ES-I3 (cell line): ENCODE data around the gene ENTR1.

ENCODE experiments used
- H3K36me3 ChIP-seq: 2 replicates; pipeline ENCODE4 v1.6.1; 2013; ENCODE audit warnings: mild to moderate bottlenecking, low read length, control low read depth, moderate library complexity; ENCODE audit not compliant: insufficient read depth
- H3K4me1 ChIP-seq: 2 replicates; pipeline ENCODE4 v1.6.1; 2013; ENCODE audit warnings: mild to moderate bottlenecking, control low read depth, low read length; ENCODE audit not compliant: insufficient read depth
- H3K9ac ChIP-seq: 2 replicates; pipeline ENCODE4 v1.6.1; 2013; ENCODE audit warnings: low read depth, mild to moderate bottlenecking, low read length, moderate library complexity
- H3K9me3 ChIP-seq: 2 replicates; pipeline ENCODE4 v1.6.1; 2013; ENCODE audit warnings: mild to moderate bottlenecking, low read length, moderate library complexity; ENCODE audit not compliant: control insufficient read depth, insufficient read depth

Gene ENTR1

GRCh38 chr9:136374183-136374575 lies 36.2 kb downstream of the ENTR1 start:
- Histone ChIP-seq H3K9ac (no peak overlapping the region), H3K4me1 (peaks cover 8% of the 10 kb centered on the region; the same call in 1 of the 2 replicates), H3K9me3 (no peaks in the 10 kb centered on the region), H3K36me3 (0 out of 2 replicates have a peak, but pooled peaks cover 4% of the 10 kb centered on the region)

DNA sequence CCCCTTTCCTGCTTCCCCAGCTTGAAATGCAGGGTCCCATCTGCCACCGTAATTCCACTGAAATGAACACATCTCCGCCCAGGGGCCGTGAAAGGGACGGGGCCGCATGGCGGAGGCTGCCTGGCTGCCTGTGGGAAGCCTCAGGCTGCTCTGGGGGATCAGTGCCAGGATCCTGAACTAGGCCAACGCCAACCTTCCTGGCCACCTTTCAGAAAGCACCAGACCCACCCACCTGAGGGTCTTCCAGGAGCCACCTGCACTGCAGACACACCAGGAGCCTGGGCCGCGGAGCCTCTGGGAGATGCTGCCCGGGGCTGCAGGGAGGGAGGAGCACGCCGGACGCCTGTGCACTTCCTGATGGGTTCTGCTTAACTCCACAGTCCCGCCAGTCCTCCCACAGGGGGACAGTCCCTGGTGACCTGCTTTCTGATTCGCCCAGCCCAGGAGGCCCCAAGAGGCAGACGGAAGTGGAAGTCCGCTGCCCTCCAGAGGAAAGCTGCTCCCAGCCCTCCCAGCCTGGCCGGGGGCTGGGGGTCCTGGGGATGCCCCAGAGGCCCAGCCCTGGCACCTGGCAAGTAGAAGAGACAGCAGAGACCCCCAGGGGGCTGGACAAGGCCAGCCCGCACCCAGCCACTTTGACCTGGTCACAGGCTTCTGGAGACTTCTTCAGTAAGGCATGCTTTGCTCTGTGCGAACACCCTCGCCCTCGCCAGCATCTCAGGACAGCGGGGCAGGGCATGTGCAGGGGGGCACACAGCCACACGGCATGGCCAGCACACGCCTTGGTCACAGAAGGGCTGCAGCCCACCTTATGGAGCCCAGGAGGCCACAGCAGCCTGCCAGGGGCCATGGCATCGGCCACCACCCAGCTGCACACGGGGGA lies 36.9 kb downstream of the ENTR1 start, which contains the start of gene CARD9:
CARD9 (minus strand) TSS at position 370 of the 883 bp plus-strand sequence. CDS start 1,591 bp downstream, outside the sequence.
- no peak within 1 kb of the TSS for H3K9ac ChIP-seq
- H3K4me1 ChIP-seq: peaks cover 8% of the 10 kb centered on the region; the same call in 1 of the 2 replicates

GRCh38 chr9:136372561-136373299 lies 37.7 kb downstream of the ENTR1 start:
- Histone ChIP-seq H3K4me1 (peaks cover 8% of the 10 kb centered on the region; the same call in 1 of the 2 replicates), H3K9me3 (no peaks in the 10 kb centered on the region), H3K9ac (no peak overlapping the region), H3K36me3 (0 out of 2 replicates have a peak, but pooled peaks cover 4% of the 10 kb centered on the region)

More for the DNA sequence above, 36.9 kb downstream of the ENTR1 start, which contains the start of gene CARD9:
- H3K36me3 ChIP-seq: 0 out of 2 replicates have a peak, but pooled peaks cover 4% of the 10 kb centered on the region
- H3K9me3 ChIP-seq: no peaks in the 10 kb centered on the region

- Histone ChIP-seq H3K4me1 (peaks cover 8% of the 10 kb centered on the region; the same call in 1 of the 2 replicates), H3K9me3 (no peaks in the 10 kb centered on the region), H3K9ac (no peak overlapping the region), H3K36me3 (0 out of 2 replicates have a peak, but pooled peaks cover 4% of the 10 kb centered on the region)
These were observed 38.4 kb downstream of the ENTR1 start for GRCh38 chr9:136372006-136372405.

- 0 out of 2 replicates have a peak, but pooled peaks cover 4% of the 10 kb centered on the region for H3K36me3 ChIP-seq
- no peaks in the 10 kb centered on the region for H3K9me3 ChIP-seq
- peaks cover 8% of the 10 kb centered on the region; the same call in 1 of the 2 replicates for H3K4me1 ChIP-seq
- H3K9ac ChIP-seq: no peak overlapping the region
These were observed 38.9 kb downstream of the ENTR1 start for GRCh38 chr9:136371533-136371880.

GRCh38 chr9:136370687-136371532 lies 39.5 kb downstream of the ENTR1 start:
- no peak overlapping the region for H3K9ac ChIP-seq
- H3K4me1 ChIP-seq: peaks cover 8% of the 10 kb centered on the region; the same call in 1 of the 2 replicates
- H3K36me3 ChIP-seq: 0 out of 2 replicates have a peak, but pooled peaks cover 3% of the 10 kb centered on the region
- no peaks in the 10 kb centered on the region for H3K9me3 ChIP-seq

- Histone ChIP-seq H3K9ac (no peak overlapping the region), H3K9me3 (no peaks in the 10 kb centered on the region), H3K36me3 (no peaks in the 10 kb centered on the region), H3K4me1 (peaks cover 8% of the 10 kb centered on the region; the same call in 1 of the 2 replicates)
These were observed 40.4 kb downstream of the ENTR1 start for GRCh38 chr9:136370037-136370436.

DNA sequence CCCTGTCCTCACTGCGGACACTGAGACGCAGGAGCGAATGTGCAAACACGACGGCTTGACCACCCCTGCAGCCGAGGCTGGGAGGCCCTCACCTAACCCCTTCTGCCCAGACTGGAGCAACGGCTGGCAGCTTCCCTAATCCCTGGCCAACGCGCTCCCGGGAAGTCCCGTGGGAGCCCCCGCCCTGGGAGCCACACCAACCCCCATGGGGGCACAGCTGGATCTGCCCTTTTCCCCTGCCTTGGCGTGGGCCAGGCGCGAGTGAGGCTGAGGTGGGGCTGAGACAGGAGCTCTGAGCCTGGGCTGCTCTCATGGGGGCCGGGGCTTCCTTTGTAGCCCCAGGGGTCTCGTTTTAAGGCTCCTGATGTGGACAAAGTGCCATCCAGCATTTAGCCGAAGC lies 42.2 kb downstream of the ENTR1 start:
- no peaks in the 10 kb centered on the region for H3K9me3 ChIP-seq
- no peaks in the 10 kb centered on the region for H3K36me3 ChIP-seq
- H3K4me1 ChIP-seq: peaks cover 7% of the 10 kb centered on the region; the same call in 1 of the 2 replicates
- no peak overlapping the region for H3K9ac ChIP-seq

DNA sequence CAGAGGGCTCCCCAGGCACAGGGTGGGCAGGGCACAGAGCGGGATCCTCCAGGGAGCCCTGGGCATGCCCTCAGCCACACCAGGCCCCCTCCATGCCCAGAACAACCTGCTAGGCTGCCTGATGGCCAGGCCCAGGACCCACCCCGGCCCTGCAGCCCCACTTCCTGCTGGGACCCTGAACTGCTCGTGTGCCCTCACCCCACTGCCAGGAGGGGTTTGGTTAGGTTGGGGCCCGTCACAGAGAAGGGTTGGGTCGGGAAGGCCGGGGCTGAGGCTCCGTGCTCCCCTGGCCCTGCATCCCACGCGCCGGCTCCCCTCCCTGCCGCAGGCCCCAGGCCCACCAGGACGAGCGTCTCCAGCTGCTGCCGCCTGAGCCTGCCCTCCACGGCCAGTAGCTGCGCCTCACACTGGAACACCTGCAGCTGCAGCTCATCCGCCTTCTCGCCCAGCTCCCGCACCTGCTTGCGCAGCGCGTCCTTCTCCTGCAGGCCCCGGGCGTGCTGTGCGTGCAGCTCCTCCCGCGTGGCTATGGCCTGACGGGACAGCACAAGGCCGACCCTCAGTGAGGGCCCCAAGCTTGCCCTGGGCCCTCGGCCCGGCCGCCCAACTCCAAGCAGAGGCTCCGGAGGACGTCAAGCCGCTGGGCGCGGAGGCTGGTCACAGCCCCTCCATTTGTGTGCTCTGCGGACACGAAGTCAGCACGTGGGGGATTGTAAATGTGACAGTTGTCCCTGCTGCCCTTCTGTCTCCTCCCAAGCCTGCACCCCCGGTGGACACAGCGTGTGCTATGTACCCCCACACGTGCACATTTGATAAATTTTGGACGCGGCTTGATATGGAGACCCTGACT lies 42.9 kb downstream of the ENTR1 start:
- Histone ChIP-seq H3K4me1 (peaks cover 4% of the 10 kb centered on the region; the same call in 1 of the 2 replicates), H3K9ac (no peak overlapping the region), H3K36me3 (no peaks in the 10 kb centered on the region), H3K9me3 (no peaks in the 10 kb centered on the region)

DNA sequence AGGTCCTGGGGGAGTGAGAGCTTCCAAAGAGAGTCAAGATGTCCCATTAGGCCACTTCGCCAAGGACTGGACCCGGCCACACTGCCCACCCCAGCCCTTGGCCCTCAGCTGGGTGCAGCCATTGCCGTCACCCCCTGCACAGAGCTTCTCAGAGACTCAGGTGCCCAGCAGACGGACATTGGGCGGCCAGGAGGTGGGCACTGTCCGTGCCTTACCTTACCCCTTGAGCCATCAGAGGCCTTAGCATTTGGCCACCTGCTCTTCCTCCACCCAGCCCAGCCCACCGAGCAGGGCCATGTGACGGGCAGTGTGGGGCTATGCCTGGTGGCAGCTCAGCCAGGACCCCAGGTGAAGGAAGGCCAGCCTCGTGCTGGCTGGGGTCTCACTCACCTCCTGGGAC lies 43.6 kb downstream of the ENTR1 start:
- H3K9me3 ChIP-seq: no peaks in the 10 kb centered on the region
- H3K4me1 ChIP-seq: peaks cover 4% of the 10 kb centered on the region; the same call in 1 of the 2 replicates
- H3K9ac ChIP-seq: no peak overlapping the region
- no peaks in the 10 kb centered on the region for H3K36me3 ChIP-seq

DNA sequence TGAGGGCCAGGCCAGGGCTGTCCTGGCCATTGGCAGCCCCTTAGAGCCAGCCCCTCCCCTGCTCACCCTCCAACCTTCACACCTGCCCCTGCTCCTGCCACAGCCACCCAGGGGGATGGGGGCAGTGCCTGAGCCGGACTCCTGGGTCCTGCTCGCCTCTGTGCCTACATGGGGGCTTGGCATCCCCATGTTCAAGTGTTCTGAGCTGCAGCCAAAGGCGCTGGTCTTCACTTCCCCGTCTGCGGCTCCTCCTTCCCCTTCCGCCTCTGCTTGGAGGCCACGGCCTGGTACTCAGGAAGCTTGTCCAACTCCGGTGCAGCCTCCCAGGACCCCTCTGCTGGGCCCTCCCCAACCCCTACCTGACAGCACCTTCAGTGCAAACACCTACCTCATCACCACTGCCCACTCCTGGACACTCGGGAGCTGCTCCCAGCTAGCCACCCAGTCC lies 44.6 kb downstream of the ENTR1 start:
- no peaks in the 10 kb centered on the region for H3K36me3 ChIP-seq
- peaks cover 4% of the 10 kb centered on the region; the same call in 1 of the 2 replicates for H3K4me1 ChIP-seq
- H3K9ac ChIP-seq: no peak overlapping the region
- no peaks in the 10 kb centered on the region for H3K9me3 ChIP-seq

- Histone ChIP-seq H3K9me3 (no peaks in the 10 kb centered on the region), H3K4me1 (peaks cover 4% of the 10 kb centered on the region; the same call in 1 of the 2 replicates), H3K9ac (peak overlapping the region; percentile 85; the same call in 1 of the 2 replicates), H3K36me3 (no peaks in the 10 kb centered on the region)
These were observed 45.3 kb downstream of the ENTR1 start for GRCh38 chr9:136364942-136365774.
